ENCODE data around the gene BORCS5.
"Not testable (repeated sequence)": the region's sequence is repeated elsewhere in the genome, so short reads cannot be mapped to it uniquely, and the experiment has no call there.

The BORCS5 gene

GRCh38 chr12:12488296-12488695, 131.4 kb downstream of the BORCS5 start:
- no peak for DNase-seq (ENCODE audit: low read depth)

- DNase-seq (ENCODE audit: low read depth) = no peak
Observed at GRCh38 chr12:12488823-12489550, 132.1 kb downstream of the BORCS5 start.

- no peak for DNase-seq (ENCODE audit: low read depth)
Observed at GRCh38 chr12:12491606-12492005, 134.7 kb downstream of the BORCS5 start.

- DNase-seq (ENCODE audit: low read depth) = no peak
Observed at GRCh38 chr12:12492547-12492946, 135.7 kb downstream of the BORCS5 start.

GRCh38 chr12:12495536-12495935, 138.7 kb downstream of the BORCS5 start:
- DNase-seq (ENCODE audit: low read depth) = no peak

GRCh38 chr12:12498210-12498609, 141.3 kb downstream of the BORCS5 start:
- DNase-seq (ENCODE audit: low read depth) = no peak

GRCh38 chr12:12499909-12500604, 143.2 kb downstream of the BORCS5 start:
- no peak for DNase-seq (ENCODE audit: low read depth)

- DNase-seq (ENCODE audit: low read depth) = no peak
Observed at GRCh38 chr12:12501121-12501520, 144.2 kb downstream of the BORCS5 start.

GRCh38 chr12:12502130-12502814, 145.4 kb downstream of the BORCS5 start:
- DNase-seq (ENCODE audit: low read depth) = not testable (repeated sequence)

- no peak for DNase-seq (ENCODE audit: low read depth)
Observed at GRCh38 chr12:12502815-12503151, 145.9 kb downstream of the BORCS5 start.

- no peak for DNase-seq (ENCODE audit: low read depth)
Observed at GRCh38 chr12:12503384-12504078, 146.7 kb downstream of the BORCS5 start.

GRCh38 chr12:12505544-12506495, 148.9 kb downstream of the BORCS5 start:
- DNase-seq (ENCODE audit: low read depth) = no peak

GRCh38 chr12:12506496-12506890, 149.6 kb downstream of the BORCS5 start:
- no peak for DNase-seq (ENCODE audit: low read depth)

- no peak for DNase-seq (ENCODE audit: low read depth)
Observed at GRCh38 chr12:12507121-12507520, 150.2 kb downstream of the BORCS5 start.

GRCh38 chr12:12508612-12509011, 151.7 kb downstream of the BORCS5 start:
- DNase-seq (ENCODE audit: low read depth) = no peak

GRCh38 chr12:12510141-12510540, 153.3 kb downstream of the BORCS5 start:
- no peak for DNase-seq (ENCODE audit: low read depth)

- DNase-seq (ENCODE audit: low read depth) = no peak
Observed at GRCh38 chr12:12510551-12510950, 153.7 kb downstream of the BORCS5 start.

- no peak for DNase-seq (ENCODE audit: low read depth)
Observed at GRCh38 chr12:12511021-12511783, 154.3 kb downstream of the BORCS5 start.

GRCh38 chr12:12511895-12512711, 155.2 kb downstream of the BORCS5 start:
- DNase-seq (ENCODE audit: low read depth) = no peak
